HEK293T (cell line): ENCODE results near the gene MRPL43.

Source experiments
- CTCF ChIA-PET: fragments of 350-600 bp; formaldehyde crosslinking; extraction: SDS; loops from one replicate; lab custom pipeline; 2021; ENCODE audit warnings: antibody characterized with exemption, inconsistent platforms; lab: Yijun Ruan, JAX
- POLR2A ChIA-PET: fragments of 350-600 bp; formaldehyde crosslinking; extraction: SDS; loops from one replicate; lab custom pipeline; 2020; ENCODE audit warnings: antibody characterized with exemption, inconsistent platforms; lab: Yijun Ruan, JAX
- DNase-seq: peaks from one replicate; pipeline ENCODE4 v3.0.0; 2012; ENCODE audit warnings: mixed read lengths; ENCODE audit errors: extremely low spot score
- ARNT ChIP-seq: fragments of 450-650 bp; IDR thresholded peaks from 2 replicates; pipeline ENCODE4 v1.6.1; 2017; ENCODE audit warnings: mild to moderate bottlenecking
- BHLHE40 ChIP-seq: fragments of 450-650 bp; IDR thresholded peaks from 2 replicates; pipeline ENCODE4 v1.6.1; 2016; ENCODE audit warnings: mild to moderate bottlenecking, moderate library complexity, borderline replicate concordance
- CTBP1 ChIP-seq: fragments of 450-650 bp; IDR thresholded peaks from 2 replicates; pipeline ENCODE4 v1.6.1; 2016; ENCODE audit warnings: borderline replicate concordance
- ELF4 ChIP-seq: fragments of 450-650 bp; IDR thresholded peaks from 2 replicates; pipeline ENCODE4 v1.6.1; 2017; ENCODE audit warnings: antibody characterized with exemption
- FOXA1 ChIP-seq: fragments of 450-650 bp; IDR thresholded peaks from 2 replicates; pipeline ENCODE4 v1.6.1; 2016; ENCODE audit warnings: mild to moderate bottlenecking
- FOXK2 ChIP-seq: fragments of 450-650 bp; IDR thresholded peaks from 2 replicates; pipeline ENCODE4 v1.6.1; 2016; ENCODE audit warnings: mild to moderate bottlenecking
- FOXM1 ChIP-seq: fragments of 450-650 bp; IDR thresholded peaks from 2 replicates; pipeline ENCODE4 v1.6.1; 2017; ENCODE audit warnings: mild to moderate bottlenecking, borderline replicate concordance
- HDGF ChIP-seq: fragments of 450-650 bp; IDR thresholded peaks from 2 replicates; pipeline ENCODE4 v1.6.1; 2017; ENCODE audit warnings: antibody characterized with exemption, borderline replicate concordance
- L3MBTL2 ChIP-seq: fragments of 450-650 bp; conservative IDR thresholded peaks from 2 replicates; pipeline ENCODE4 v1.6.1; 2016; ENCODE audit warnings: mild to moderate bottlenecking
- LEF1 ChIP-seq: fragments of 450-650 bp; IDR thresholded peaks from 2 replicates; pipeline ENCODE4 v1.6.1; 2017; ENCODE audit warnings: mild to moderate bottlenecking, borderline replicate concordance
- NFRKB ChIP-seq: fragments of 450-650 bp; IDR thresholded peaks from 2 replicates; pipeline ENCODE4 v1.6.1; 2016; ENCODE audit warnings: mild to moderate bottlenecking, moderate library complexity
- PKNOX1 ChIP-seq: fragments of 450-650 bp; IDR thresholded peaks from 2 replicates; pipeline ENCODE4 v1.6.1; 2016
- SP1 ChIP-seq: fragments of 450-650 bp; IDR thresholded peaks from 2 replicates; pipeline ENCODE4 v1.6.1; 2017
- SUZ12 ChIP-seq: fragments of 450-650 bp; IDR thresholded peaks from 2 replicates; pipeline ENCODE4 v1.6.1; 2016; ENCODE audit warnings: mild to moderate bottlenecking
- TARDBP ChIP-seq: fragments of 450-650 bp; IDR thresholded peaks from 2 replicates; pipeline ENCODE4 v1.6.1; 2016
- ZNF384 ChIP-seq: fragments of 450-650 bp; IDR thresholded peaks from 2 replicates; pipeline ENCODE4 v1.6.1; 2016

MRPL43 gene

GRCh38 chr10:101018600-101019439, 31.5 kb upstream of the MRPL43 start:
- CTCF ChIA-PET = interaction anchor here (0.7 to 3.8 kb wide), 16 partner anchors 9 to 123 kb away, joined by 3 to 35 read pairs (median 4); partner anchors contain the start of genes KAZALD1, PDZD7 and SFXN3
- TF ChIP-seq HDGF (0 out of 2 replicates have a peak, but pooled peaks have one; percentile 31), LEF1 (no peak)
- POLR2A ChIA-PET = interaction anchor here (0.6 to 3.4 kb wide), 12 partner anchors 12 to 106 kb away, joined by 3 to 14 read pairs (median 4); partner anchors contain the start of genes KAZALD1, MRPL43, PDZD7 and SFXN3
- DNase-seq = peak; percentile 94

GRCh38 chr10:101018118-101018599, 30.9 kb upstream of the MRPL43 start:
- no peak for DNase-seq
- ChIA-PET CTCF (interaction anchor here (1.0 to 3.8 kb wide), 9 partner anchors 8 to 71 kb away, joined by 3 to 35 read pairs (median 6); partner anchors contain the start of genes PDZD7 and SFXN3), POLR2A (interaction anchor here (0.9 to 3.4 kb wide), 7 partner anchors 20 to 48 kb away, joined by 3 to 14 read pairs (median 4); partner anchors contain the start of gene KAZALD1)
- TF ChIP-seq FOXK2 = no peak
- TF ChIP-seq L3MBTL2 = no peak
- no peak for TF ChIP-seq ZNF384
- TF ChIP-seq SP1 = no peak
- no peak for TF ChIP-seq SUZ12
- TF ChIP-seq HDGF = no peak
- no peak for TF ChIP-seq TARDBP

GRCh38 chr10:101016814-101017213, 29.5 kb upstream of the MRPL43 start:
- CTCF ChIA-PET = interaction anchor here (0.6 to 3.8 kb wide), 7 partner anchors 13 to 87 kb away, joined by 3 to 50 read pairs (median 7); partner anchors contain the start of genes PDZD7 and SFXN3
- DNase-seq = no peak
- POLR2A ChIA-PET = interaction anchor here (1.7 to 3.4 kb wide), 4 partner anchors 17 to 44 kb away, joined by 4 to 20 read pairs (median 10); partner anchors contain the start of genes KAZALD1 and LZTS2
- TF ChIP-seq SP1 (no peak), L3MBTL2 (no peak), ARNT (no peak), PKNOX1 (no peak), SUZ12 (no peak), CTBP1 (no peak), FOXA1 (no peak), FOXM1 (no peak), HDGF (no peak), NFRKB (no peak), BHLHE40 (no peak), FOXK2 (no peak), ZNF384 (no peak), LEF1 (no peak), ELF4 (no peak), TARDBP (no peak)

GRCh38 chr10:101015582-101015973, 28.3 kb upstream of the MRPL43 start:
- ChIA-PET POLR2A (interaction anchor here (1.0 to 3.3 kb wide), 4 partner anchors 16 to 32 kb away, joined by 3 to 20 read pairs (median 4); partner anchors contain the start of gene LZTS2), CTCF (interaction anchor here (0.7 to 3.3 kb wide), 3 partner anchors 16 to 36 kb away, joined by 5 to 50 read pairs (median 12); partner anchors contain the start of genes PDZD7 and SFXN3)
- TF ChIP-seq ZNF384 = no peak
- no peak for TF ChIP-seq NFRKB
- TF ChIP-seq SUZ12 = no peak
- no peak for TF ChIP-seq PKNOX1
- no peak for TF ChIP-seq ELF4
- TF ChIP-seq ARNT = no peak
- no peak for TF ChIP-seq SP1
- no peak for TF ChIP-seq FOXA1
- no peak for TF ChIP-seq HDGF
- no peak for DNase-seq

- ChIA-PET POLR2A (interaction anchor here (0.9 to 3.3 kb wide), 6 partner anchors 12 to 28 kb away, joined by 3 to 20 read pairs (median 4); partner anchors contain the start of genes LZTS2, PDZD7 and SFXN3), CTCF (interaction anchor here (0.5 to 3.3 kb wide), 19 partner anchors 10 to 1659 kb away, joined by 3 to 50 read pairs (median 5); partner anchors contain the start of genes LZTS2, PDZD7 and SFXN3)
- TF ChIP-seq TARDBP (no peak), LEF1 (no peak), ELF4 (no peak), HDGF (no peak), BHLHE40 (no peak), ARNT (no peak), FOXA1 (no peak), SUZ12 (no peak), PKNOX1 (no peak), ZNF384 (no peak), NFRKB (no peak)
- no peak for DNase-seq
These were observed 27.8 kb upstream of the MRPL43 start for GRCh38 chr10:101014966-101015581.
